ENCODE results near the gene SF3B2. TPM values are rescaled to one million over a fixed set of nuclear protein-coding genes. Genes with fewer than 3 reads are reported as not detected.

SF3B2 gene
- total and polyA plus RNA-seq, 2 donors (not counting 3 experiments of a cell fraction or from before 2014, with no cell fraction given), result 99.4 to 196 TPM

GRCh38 chr11:66014804-66015453 lies 37.2 kb upstream of the SF3B2 start:
- no TSS peak for BruUV-seq (replicated peaks)
- dilution Hi-C loops (cut with MboI; ENCODE audit: extremely low pct_ligation_motif_present, low sequenced_read_pairs), result no loop called here
- H3K4me2 ChIP-seq (ENCODE audit: insufficient read depth, low read length), result peak overlapping the region; percentile 19
- CTCF ChIA-PET, result interaction anchor here (0.6 to 1.8 kb wide), 4 partner anchors 26 to 127 kb away, joined by 4 to 5 read pairs (median 4); partner anchors contain the start of gene FIBP
- H3K4me1 ChIP-seq (ENCODE audit: control insufficient read depth, extremely low read depth, insufficient read depth, low read length), result peaks cover 21% of the 10 kb centered on the region
- H3K4me3 ChIP-seq (replicated peaks in 1 of 3; ENCODE audit: insufficient read depth in 1 of 3, low read depth in 1 of 3, low read length in 3 of 3), result no peak overlapping the region
- H3K79me2 ChIP-seq (ENCODE audit: control insufficient read depth, insufficient read depth, low read length), result no peaks in the 10 kb centered on the region
- no peaks in the 10 kb centered on the region for H4K20me1 ChIP-seq (replicated peaks; ENCODE audit: control insufficient read depth, extremely low read depth, insufficient read depth, low read length)
- no peak for FAIRE-seq
- peak overlapping the region; percentile 43 for H2AFZ ChIP-seq (ENCODE audit: low read depth, low read length)
- no peaks in the 10 kb centered on the region for H3K9me1 ChIP-seq (replicated peaks; ENCODE audit: control insufficient read depth, extremely low read depth, insufficient read depth, low read length)
- POLR2A ChIA-PET, result no interaction called here
- H3K27ac ChIP-seq (ENCODE audit: insufficient read depth, low read depth, low read length), result peak overlapping the region; percentile 84
- H3K9ac ChIP-seq (replicated peaks; ENCODE audit: extremely low read depth, insufficient read depth, low read length), result peak overlapping the region; percentile 48
- TF ChIP-seq FOS (IDR thresholded peaks at IDR 0.05; ENCODE audit: borderline replicate concordance, insufficient read depth, low read length), result no peak
- TF ChIP-seq JUN (IDR thresholded peaks at IDR 0.05; ENCODE audit: borderline replicate concordance, insufficient read depth, insufficient read length, low read depth), result no peak
- TF ChIP-seq POLR2A (IDR thresholded peaks at IDR 0.05; ENCODE audit: low read depth, low read length), result no peak
- no peak for TF ChIP-seq EZH2 (IDR thresholded peaks at IDR 0.05; ENCODE audit: borderline replicate concordance, low read depth, low read length, severe bottlenecking)
- no peaks in the 10 kb centered on the region for H3K36me3 ChIP-seq (ENCODE audit: control insufficient read depth in 2 of 2, extremely low read depth in 1 of 2, insufficient read depth in 2 of 2, low read length in 2 of 2)
- H3K27me3 ChIP-seq (ENCODE audit: control insufficient read depth in 2 of 2, insufficient read depth in 2 of 2, low read length in 2 of 2), result peaks cover 2% of the 10 kb centered on the region in 2 experiments
- intact Hi-C loops (cut with micrococcal nuclease), result no loop called here
- DNase-seq (ENCODE audit: low read depth, low spot score), result no peak
- no peaks in the 10 kb centered on the region for H3K9me3 ChIP-seq (replicated peaks; ENCODE audit: control insufficient read depth, insufficient read depth, low read length)

GRCh38 chr11:66015454-66015881 lies 36.7 kb upstream of the SF3B2 start:
- POLR2A ChIA-PET, result no interaction called here
- peak overlapping the region; percentile 19 for H3K4me2 ChIP-seq (ENCODE audit: insufficient read depth, low read length)
- H3K27me3 ChIP-seq (ENCODE audit: control insufficient read depth in 2 of 2, insufficient read depth in 2 of 2, low read length in 2 of 2), result peaks cover 2% of the 10 kb centered on the region in 2 experiments
- H3K4me1 ChIP-seq (ENCODE audit: control insufficient read depth, extremely low read depth, insufficient read depth, low read length), result peaks cover 25% of the 10 kb centered on the region
- no peak overlapping the region for H3K4me3 ChIP-seq (replicated peaks in 1 of 3; ENCODE audit: insufficient read depth in 1 of 3, low read depth in 1 of 3, low read length in 3 of 3)
- no peaks in the 10 kb centered on the region for H3K9me1 ChIP-seq (replicated peaks; ENCODE audit: control insufficient read depth, extremely low read depth, insufficient read depth, low read length)
- dilution Hi-C loops (cut with MboI; ENCODE audit: extremely low pct_ligation_motif_present, low sequenced_read_pairs) (no loop called here), intact Hi-C loops (cut with micrococcal nuclease) (no loop called here)
- H3K9me3 ChIP-seq (replicated peaks; ENCODE audit: control insufficient read depth, insufficient read depth, low read length), result no peaks in the 10 kb centered on the region
- CTCF ChIA-PET, result interaction anchor here (0.6 to 1.8 kb wide), 5 partner anchors 11 to 127 kb away, joined by 4 to 5 read pairs (median 5); partner anchors contain the start of gene FIBP
- H2AFZ ChIP-seq (ENCODE audit: low read depth, low read length), result peak overlapping the region; percentile 43
- peak overlapping the region; percentile 48 for H3K9ac ChIP-seq (replicated peaks; ENCODE audit: extremely low read depth, insufficient read depth, low read length)
- H4K20me1 ChIP-seq (replicated peaks; ENCODE audit: control insufficient read depth, extremely low read depth, insufficient read depth, low read length), result no peaks in the 10 kb centered on the region
- peak; percentile 97 for FAIRE-seq
- peak overlapping the region; percentile 84 for H3K27ac ChIP-seq (ENCODE audit: insufficient read depth, low read depth, low read length)
- H3K79me2 ChIP-seq (ENCODE audit: control insufficient read depth, insufficient read depth, low read length), result no peaks in the 10 kb centered on the region
- BruUV-seq (replicated peaks), result no TSS peak
- TF ChIP-seq EZH2 (IDR thresholded peaks at IDR 0.05; ENCODE audit: borderline replicate concordance, low read depth, low read length, severe bottlenecking) (no peak), GATA2 (IDR thresholded peaks at IDR 0.05; ENCODE audit: insufficient read depth, insufficient read length, low read depth, low read length) (peak; percentile 40), POLR2AphosphoS5 (IDR thresholded peaks at IDR 0.05; ENCODE audit: insufficient read depth, low read depth, low read length) (peak; percentile 95), FOS (IDR thresholded peaks at IDR 0.05; ENCODE audit: borderline replicate concordance, insufficient read depth, low read length) (peak; percentile 58), POLR2A (IDR thresholded peaks at IDR 0.05; ENCODE audit: low read depth, low read length) (peak; percentile 73), JUN (IDR thresholded peaks at IDR 0.05; ENCODE audit: borderline replicate concordance, insufficient read depth, insufficient read length, low read depth) (peak; percentile 59), CTCF (IDR thresholded peaks at IDR 0.05; ENCODE audit: extremely low read depth in 1 of 2, insufficient read depth in 1 of 2, low read depth in 1 of 2, low read length in 2 of 2) (no peak), MYC (IDR thresholded peaks at IDR 0.05; ENCODE audit: low read depth, low read length) (peak; percentile 88), MAX (IDR thresholded peaks at IDR 0.05; ENCODE audit: insufficient read depth, insufficient read length) (peak; percentile 50)
- H3K36me3 ChIP-seq (ENCODE audit: control insufficient read depth in 2 of 2, extremely low read depth in 1 of 2, insufficient read depth in 2 of 2, low read length in 2 of 2), result no peaks in the 10 kb centered on the region
- peak; percentile 70 for DNase-seq (ENCODE audit: low read depth, low spot score)

All from endothelial cell of umbilical vein (primary cell).